ENCODE data around the gene INSM1. TPM values are rescaled to one million over a fixed set of nuclear protein-coding genes. Genes with fewer than 3 reads are reported as not detected.
A peak's percentile ranks its signal among the peaks of the same experiment; 100 is the strongest.

INSM1 gene
- total RNA-seq, 3 donors from 2014 or later = 0.73 to 6.3 (median 2.8) TPM

DNA sequence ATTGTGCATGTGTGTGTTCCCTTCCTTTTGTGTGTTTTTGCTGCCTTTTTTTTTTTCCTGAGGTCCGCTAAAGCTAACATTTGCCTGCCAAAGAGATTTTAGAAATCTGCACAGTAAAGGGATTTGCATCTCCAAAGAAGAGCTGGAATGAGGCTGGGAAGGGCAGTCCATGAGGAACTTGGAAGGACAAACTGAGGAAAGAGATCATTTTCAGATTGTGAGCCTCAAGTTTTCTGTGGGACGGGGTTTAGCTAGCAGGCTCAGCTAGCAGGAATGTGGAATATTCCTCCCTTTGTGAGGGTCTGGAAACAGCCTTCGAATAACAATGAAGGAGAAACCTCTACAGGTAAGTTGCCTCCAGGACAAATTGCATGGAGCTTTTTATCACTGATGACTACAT, 3.8 kb downstream of the INSM1 start:
- H3K4me3 ChIP-seq = no peak overlapping the region
- ATAC-seq (no peak), DNase-seq (no peak)
- no peaks in the 10 kb centered on the region for H3K9me3 ChIP-seq
- H3K4me1 ChIP-seq (ENCODE audit: low read depth) = peaks cover 24% of the 10 kb centered on the region
- H3K36me3 ChIP-seq (ENCODE audit: low read depth) = no peaks in the 10 kb centered on the region
- intact Hi-C loops (cut with DNase I, micrococcal nuclease) = no loop called here
- TF ChIP-seq, protein P1, sequence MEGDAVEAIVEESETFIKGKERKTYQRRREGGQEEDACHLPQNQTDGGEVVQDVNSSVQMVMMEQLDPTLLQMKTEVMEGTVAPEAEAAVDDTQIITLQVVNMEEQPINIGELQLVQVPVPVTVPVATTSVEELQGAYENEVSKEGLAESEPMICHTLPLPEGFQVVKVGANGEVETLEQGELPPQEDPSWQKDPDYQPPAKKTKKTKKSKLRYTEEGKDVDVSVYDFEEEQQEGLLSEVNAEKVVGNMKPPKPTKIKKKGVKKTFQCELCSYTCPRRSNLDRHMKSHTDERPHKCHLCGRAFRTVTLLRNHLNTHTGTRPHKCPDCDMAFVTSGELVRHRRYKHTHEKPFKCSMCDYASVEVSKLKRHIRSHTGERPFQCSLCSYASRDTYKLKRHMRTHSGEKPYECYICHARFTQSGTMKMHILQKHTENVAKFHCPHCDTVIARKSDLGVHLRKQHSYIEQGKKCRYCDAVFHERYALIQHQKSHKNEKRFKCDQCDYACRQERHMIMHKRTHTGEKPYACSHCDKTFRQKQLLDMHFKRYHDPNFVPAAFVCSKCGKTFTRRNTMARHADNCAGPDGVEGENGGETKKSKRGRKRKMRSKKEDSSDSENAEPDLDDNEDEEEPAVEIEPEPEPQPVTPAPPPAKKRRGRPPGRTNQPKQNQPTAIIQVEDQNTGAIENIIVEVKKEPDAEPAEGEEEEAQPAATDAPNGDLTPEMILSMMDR (IDR thresholded peaks at IDR 0.05) = no peak

DNA sequence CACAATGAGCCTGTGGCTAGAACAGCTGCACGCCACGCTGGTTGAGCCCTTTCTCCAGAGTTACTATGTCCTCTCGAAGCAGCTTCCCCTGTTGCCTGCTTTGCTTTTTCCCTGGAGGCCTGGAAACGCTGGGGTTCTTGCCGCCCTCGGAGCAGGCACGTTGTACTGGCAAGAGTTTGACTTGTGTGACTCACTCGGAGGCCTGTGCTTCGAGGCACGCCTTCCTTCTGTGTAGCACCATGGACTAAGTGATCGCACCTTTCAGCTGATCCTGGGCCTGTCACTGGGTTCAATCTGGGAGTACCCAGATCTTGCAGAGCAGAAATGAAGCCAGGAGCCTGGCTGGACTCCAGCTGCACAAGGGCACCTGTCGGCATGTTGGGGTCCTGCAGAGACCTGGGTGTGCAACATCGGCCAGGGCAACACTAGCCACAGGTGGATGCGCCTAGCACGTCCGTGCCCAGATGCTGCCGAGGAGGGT, 5.2 kb downstream of the INSM1 start:
- H3K9me3 ChIP-seq = no peaks in the 10 kb centered on the region
- intact Hi-C loops (cut with DNase I, micrococcal nuclease) = no loop called here
- peaks cover 11% of the 10 kb centered on the region for H3K4me1 ChIP-seq (ENCODE audit: low read depth)
- ATAC-seq (peak; percentile 17), DNase-seq (no peak)
- TF ChIP-seq, protein P1 (IDR thresholded peaks at IDR 0.05) = no peak
- no peaks in the 10 kb centered on the region for H3K36me3 ChIP-seq (ENCODE audit: low read depth)
- H3K4me3 ChIP-seq = no peak overlapping the region

DNA sequence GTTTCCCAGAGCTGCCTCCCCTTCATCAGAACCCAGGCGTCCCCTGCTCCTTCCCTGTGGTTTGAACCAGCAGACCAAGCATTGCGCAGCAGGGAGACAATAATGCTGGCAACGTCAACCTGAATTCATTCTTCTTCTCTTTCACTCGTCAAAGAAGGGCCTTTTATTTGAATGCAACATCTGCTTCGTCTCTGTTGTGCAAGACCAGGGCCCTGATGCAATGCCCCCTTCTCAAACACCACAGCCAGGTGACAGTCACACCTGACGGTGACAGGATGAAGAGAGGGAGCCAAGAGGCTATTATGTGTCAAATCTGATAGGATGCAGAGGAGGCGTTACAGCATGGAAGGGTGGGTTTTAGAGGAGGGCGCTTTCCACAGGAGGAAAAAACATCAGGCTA, 8.0 kb downstream of the INSM1 start:
- TF ChIP-seq, protein P1 (IDR thresholded peaks at IDR 0.05) = no peak
- DNase-seq (no peak), ATAC-seq (no peak)
- Histone ChIP-seq H3K9me3 (no peaks in the 10 kb centered on the region), H3K4me3 (no peak overlapping the region), H3K4me1 (ENCODE audit: low read depth) (no peaks in the 10 kb centered on the region), H3K36me3 (ENCODE audit: low read depth) (no peaks in the 10 kb centered on the region)
- intact Hi-C loops (cut with DNase I, micrococcal nuclease) = no loop called here

DNA sequence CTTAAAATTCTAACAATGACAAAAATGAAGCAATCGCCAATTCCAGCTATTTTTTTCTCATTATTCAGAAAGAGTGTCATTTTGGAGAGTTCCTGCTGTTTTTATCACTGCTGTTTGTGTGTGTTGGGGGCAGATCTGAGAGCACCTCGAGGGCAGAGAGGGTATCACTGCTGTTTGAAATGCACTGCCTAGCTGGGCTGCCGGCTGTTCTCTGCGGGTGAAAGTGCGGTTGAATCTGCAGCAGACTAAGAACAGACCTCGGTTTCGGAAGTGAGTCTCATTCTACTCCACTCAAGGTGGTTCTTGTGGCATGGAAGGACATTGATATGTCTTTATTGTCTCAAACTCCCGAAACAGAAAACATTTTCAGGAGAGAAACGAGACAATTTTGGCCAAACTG, 18.3 kb downstream of the INSM1 start:
- no peaks in the 10 kb centered on the region for H3K9me3 ChIP-seq
- TF ChIP-seq, protein P1 (IDR thresholded peaks at IDR 0.05) = no peak
- ATAC-seq (no peak), DNase-seq (no peak)
- intact Hi-C loops (cut with DNase I, micrococcal nuclease) = no loop called here
- H3K4me3 ChIP-seq = no peak overlapping the region
- H3K36me3 ChIP-seq (ENCODE audit: low read depth) = no peaks in the 10 kb centered on the region
- H3K4me1 ChIP-seq (ENCODE audit: low read depth) = no peaks in the 10 kb centered on the region

DNA sequence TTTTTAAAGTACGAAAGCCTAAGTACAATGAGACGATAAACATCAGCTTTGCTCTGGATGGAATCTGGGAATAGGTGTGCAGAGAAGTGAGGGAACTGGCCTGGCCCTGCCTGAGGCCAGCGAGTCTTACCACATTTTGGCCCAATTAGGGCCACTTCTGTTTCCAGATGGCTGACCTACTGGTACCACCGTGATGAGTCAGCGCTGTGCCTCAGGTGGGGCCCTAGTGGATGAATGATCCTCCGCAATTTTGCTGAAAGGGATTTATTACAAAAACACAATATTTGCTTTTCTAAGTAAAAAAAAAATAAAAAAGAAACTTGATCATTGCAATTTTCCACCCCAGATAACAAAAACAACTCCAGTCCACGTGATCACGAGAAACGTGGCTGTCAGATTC, 22.5 kb downstream of the INSM1 start:
- Histone ChIP-seq H3K4me1 (ENCODE audit: low read depth) (no peaks in the 10 kb centered on the region), H3K36me3 (ENCODE audit: low read depth) (no peaks in the 10 kb centered on the region), H3K4me3 (no peak overlapping the region), H3K9me3 (no peaks in the 10 kb centered on the region)
- TF ChIP-seq, protein P1 (IDR thresholded peaks at IDR 0.05) = no peak
- DNase-seq (no peak), ATAC-seq (no peak)
- intact Hi-C loops (cut with DNase I, micrococcal nuclease) = no loop called here

DNA sequence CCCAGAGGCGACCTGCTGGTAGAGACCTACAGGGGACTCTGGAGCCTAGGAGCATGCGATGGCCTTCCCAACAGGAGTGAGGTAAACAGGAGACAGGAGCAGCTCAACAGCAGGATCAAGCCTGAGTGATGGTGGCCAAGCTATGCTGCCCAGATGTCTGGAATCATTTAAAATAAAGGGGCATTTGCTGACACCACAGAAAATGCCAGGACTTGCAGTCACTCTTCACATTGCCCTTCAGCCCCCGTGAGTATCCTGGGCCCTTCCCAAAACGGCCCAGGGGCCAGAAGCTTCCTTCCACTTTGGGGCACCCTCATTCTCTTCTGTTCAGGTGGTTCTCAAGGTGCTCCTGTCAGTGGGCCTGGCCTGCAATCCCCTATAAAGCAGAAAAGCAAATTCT, 23.2 kb downstream of the INSM1 start:
- TF ChIP-seq, protein P1 (IDR thresholded peaks at IDR 0.05) = no peak
- intact Hi-C loops (cut with DNase I, micrococcal nuclease) = no loop called here
- no peaks in the 10 kb centered on the region for H3K4me1 ChIP-seq (ENCODE audit: low read depth)
- DNase-seq = no peak
- no peak overlapping the region for H3K4me3 ChIP-seq
- no peaks in the 10 kb centered on the region for H3K36me3 ChIP-seq (ENCODE audit: low read depth)
- H3K9me3 ChIP-seq = no peaks in the 10 kb centered on the region
- ATAC-seq = no peak

All from mucosa of descending colon (tissue), 3 donors.